ENCODE measurements around the gene SLC9A2.

SLC9A2 gene

DNA sequence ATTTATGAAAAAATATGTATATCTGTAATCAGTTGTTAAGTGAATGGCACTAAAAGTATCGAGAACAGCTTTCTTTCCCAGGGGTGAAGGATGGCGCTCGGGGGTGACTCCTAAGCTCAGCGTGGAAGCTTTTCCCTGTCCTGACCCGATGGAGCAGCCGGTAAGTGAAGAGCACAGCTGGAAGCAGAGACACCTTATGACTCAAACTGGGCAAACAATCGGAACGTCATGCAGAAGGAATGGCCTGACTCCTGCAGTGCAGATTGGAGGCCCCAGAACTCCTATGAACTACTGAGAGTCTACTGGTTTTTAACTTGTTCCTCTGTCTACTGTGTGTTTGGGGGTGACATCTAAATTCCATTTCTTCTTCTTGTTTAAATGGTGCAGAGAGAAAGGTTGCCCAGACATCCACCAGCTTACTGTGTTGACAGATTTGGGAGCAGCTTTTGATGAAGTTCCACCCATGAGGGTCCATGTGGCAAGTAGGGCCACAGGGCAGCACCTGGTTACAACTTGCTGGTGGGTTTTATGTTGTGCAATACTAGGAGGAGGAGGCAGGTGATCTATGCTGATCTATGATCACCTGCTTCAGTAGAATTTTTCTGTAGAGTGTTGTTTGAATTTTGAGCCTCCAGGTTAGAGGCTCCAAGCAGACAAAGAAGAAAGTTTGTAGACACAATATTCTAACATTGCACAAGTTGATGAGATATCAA lies 89.7 kb downstream of the SLC9A2 start:
- DNase-seq, result no peak
- in situ Hi-C loops (cut with MboI; ENCODE audit: low pct_unique_long_range_greater_than_20kb, low sequenced_read_pairs), result no loop called here

GRCh38 chr2:102717308-102718018 lies 98.1 kb downstream of the SLC9A2 start:
- no peak for DNase-seq
- in situ Hi-C loops (cut with MboI; ENCODE audit: low pct_unique_long_range_greater_than_20kb, low sequenced_read_pairs), result no loop called here

- no peak for DNase-seq
- in situ Hi-C loops (cut with MboI; ENCODE audit: low pct_unique_long_range_greater_than_20kb, low sequenced_read_pairs), result no loop called here
Measured at GRCh38 chr2:102718387-102719316, 99.3 kb downstream of the SLC9A2 start.

GRCh38 chr2:102724016-102724490 lies 104.7 kb downstream of the SLC9A2 start:
- DNase-seq, result no peak
- in situ Hi-C loops (cut with MboI; ENCODE audit: low pct_unique_long_range_greater_than_20kb, low sequenced_read_pairs), result no loop called here

DNA sequence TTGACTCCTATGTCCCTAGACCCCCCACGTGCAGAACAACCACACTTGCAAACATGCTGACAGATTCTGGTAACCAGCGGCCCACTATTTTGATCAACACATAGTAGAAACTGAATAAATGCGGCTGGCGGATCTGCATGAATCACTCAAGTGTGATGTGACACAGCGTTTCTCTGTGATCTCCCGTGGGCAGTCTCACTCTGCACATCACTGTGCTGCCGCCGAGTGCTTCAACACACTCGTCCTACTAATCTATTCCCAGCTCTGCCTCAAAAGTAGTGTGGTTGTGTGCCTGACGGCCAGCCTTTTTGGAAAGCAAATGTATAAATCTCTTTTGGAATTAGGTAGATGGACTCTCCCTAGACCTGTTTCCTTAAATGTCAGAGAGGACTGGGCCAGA lies 105.2 kb downstream of the SLC9A2 start:
- in situ Hi-C loops (cut with MboI; ENCODE audit: low pct_unique_long_range_greater_than_20kb, low sequenced_read_pairs), result no loop called here

GRCh38 chr2:102726128-102727087 lies 107.1 kb downstream of the SLC9A2 start:
- in situ Hi-C loops (cut with MboI; ENCODE audit: low pct_unique_long_range_greater_than_20kb, low sequenced_read_pairs), result no loop called here
- no peak for DNase-seq

More for the DNA sequence above, 105.2 kb downstream of the SLC9A2 start:
- DNase-seq, result no peak

- in situ Hi-C loops (cut with MboI; ENCODE audit: low pct_unique_long_range_greater_than_20kb, low sequenced_read_pairs), result no loop called here
- DNase-seq, result peak; percentile 14
Measured at GRCh38 chr2:102735416-102736109, 116.2 kb downstream of the SLC9A2 start.

- peak; percentile 50 for DNase-seq
Measured at GRCh38 chr2:102736110-102736409, 116.7 kb downstream of the SLC9A2 start.

DNA sequence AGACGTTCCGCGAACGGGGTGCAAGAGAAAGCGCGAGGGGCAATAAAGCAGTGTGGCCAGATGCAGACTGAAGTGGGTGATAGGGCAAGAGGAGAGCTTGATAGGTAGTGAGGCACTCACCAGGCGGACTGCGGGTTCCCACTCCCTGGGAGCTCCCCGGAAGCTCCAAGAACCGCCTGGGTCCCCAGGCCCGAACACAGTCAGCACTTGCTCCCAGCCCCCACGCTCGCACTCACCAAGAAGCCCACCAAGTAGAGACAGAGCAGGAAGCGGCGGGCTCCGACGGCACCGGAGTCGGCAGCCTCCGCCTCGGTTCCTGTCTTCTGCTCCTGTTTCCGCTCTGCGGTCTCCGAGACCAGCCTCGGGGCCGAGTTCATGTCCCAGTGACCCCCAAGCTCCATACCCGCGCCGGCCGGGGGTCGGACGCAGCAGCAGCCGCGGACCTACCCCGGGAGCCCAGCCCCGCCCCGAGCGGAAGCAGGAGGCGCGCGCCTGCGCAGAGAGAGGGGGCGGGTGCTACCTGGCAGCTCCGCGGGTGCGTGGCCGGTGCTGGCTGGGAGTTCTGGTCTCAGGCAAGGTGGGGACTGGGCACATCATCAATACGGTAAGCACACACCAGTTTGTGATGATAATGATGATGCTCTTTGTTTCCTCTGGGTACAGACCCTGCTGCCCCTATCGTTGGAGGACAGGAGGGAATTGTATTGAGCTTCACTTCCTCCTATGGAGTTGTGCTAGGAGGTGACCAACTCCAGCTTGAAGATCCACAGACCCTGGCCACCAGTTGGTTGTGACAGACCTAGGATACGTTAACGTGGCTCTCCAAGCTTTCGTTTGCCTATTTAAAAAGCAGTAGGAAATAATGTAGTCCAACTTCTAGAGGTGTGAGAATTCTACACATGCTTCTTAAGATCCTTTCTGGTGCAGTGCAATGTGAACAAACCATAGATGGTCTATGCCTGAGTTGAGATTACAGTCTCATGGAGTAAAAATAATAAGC lies 117.4 kb downstream of the SLC9A2 start:
- peak; percentile 85 for DNase-seq
- in situ Hi-C loops (cut with MboI; ENCODE audit: low pct_unique_long_range_greater_than_20kb, low sequenced_read_pairs), result no loop called here

More at GRCh38 chr2:102736110-102736409, 116.7 kb downstream of the SLC9A2 start:
- in situ Hi-C loops (cut with MboI; ENCODE audit: low pct_unique_long_range_greater_than_20kb, low sequenced_read_pairs), result no loop called here

GRCh38 chr2:102737431-102737830 lies 118.1 kb downstream of the SLC9A2 start:
- no peak for DNase-seq
- in situ Hi-C loops (cut with MboI; ENCODE audit: low pct_unique_long_range_greater_than_20kb, low sequenced_read_pairs), result no loop called here

- DNase-seq, result no peak
- in situ Hi-C loops (cut with MboI; ENCODE audit: low pct_unique_long_range_greater_than_20kb, low sequenced_read_pairs), result no loop called here
Measured at GRCh38 chr2:102743259-102743658, 123.9 kb downstream of the SLC9A2 start.

- in situ Hi-C loops (cut with MboI; ENCODE audit: low pct_unique_long_range_greater_than_20kb, low sequenced_read_pairs), result no loop called here
- DNase-seq, result no peak
Measured at GRCh38 chr2:102748107-102748506, 128.8 kb downstream of the SLC9A2 start.

DNA sequence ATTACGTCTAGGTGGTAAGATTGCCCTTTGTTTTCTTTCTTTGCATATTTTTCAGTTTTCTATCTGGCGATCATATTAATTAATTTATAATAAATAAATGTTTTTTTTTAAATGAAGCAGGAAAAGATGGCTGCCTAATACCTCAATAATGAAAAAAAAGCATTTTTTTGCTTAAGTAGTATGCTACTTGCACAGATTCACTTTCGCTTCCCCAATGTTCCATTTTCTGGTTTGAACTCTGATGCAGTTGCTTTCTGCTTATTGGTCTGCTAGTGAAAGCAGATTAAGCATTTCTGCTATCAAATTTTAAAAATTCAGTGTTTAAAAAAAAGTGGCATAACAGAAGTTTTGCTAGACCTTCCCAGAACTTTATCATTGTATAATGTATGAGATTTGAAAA lies 130.6 kb downstream of the SLC9A2 start:
- in situ Hi-C loops (cut with MboI; ENCODE audit: low pct_unique_long_range_greater_than_20kb, low sequenced_read_pairs), result no loop called here
- DNase-seq, result no peak

DNA sequence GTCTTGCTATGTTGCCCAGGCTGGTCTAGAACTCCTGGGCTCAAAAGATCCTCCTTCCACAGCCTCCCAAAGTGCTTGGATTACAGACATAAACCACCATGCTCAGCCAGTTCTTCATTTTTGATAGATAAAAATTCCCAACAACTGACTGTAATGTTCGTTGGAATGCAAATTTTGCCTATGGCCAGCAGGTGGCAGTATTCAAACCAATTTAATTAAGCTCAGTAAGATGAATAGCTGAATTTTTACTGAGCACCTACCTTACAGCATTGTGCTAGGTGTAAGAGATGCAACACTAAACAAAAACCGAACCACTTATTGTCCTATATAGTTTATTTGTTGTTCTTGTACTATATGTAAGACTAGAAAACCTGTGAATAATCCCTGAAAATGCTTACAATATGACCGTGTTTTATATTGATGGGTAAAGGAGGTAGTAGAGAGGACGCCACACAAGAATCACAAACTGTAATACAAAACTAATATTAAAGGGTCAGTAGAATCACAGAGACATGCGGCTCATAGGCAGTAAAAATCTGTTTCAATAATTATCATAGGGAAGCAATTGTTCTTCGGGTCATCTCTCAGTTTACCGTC lies 134.3 kb downstream of the SLC9A2 start:
- peak; percentile 78 for DNase-seq
- in situ Hi-C loops (cut with MboI; ENCODE audit: low pct_unique_long_range_greater_than_20kb, low sequenced_read_pairs), result no loop called here

DNA sequence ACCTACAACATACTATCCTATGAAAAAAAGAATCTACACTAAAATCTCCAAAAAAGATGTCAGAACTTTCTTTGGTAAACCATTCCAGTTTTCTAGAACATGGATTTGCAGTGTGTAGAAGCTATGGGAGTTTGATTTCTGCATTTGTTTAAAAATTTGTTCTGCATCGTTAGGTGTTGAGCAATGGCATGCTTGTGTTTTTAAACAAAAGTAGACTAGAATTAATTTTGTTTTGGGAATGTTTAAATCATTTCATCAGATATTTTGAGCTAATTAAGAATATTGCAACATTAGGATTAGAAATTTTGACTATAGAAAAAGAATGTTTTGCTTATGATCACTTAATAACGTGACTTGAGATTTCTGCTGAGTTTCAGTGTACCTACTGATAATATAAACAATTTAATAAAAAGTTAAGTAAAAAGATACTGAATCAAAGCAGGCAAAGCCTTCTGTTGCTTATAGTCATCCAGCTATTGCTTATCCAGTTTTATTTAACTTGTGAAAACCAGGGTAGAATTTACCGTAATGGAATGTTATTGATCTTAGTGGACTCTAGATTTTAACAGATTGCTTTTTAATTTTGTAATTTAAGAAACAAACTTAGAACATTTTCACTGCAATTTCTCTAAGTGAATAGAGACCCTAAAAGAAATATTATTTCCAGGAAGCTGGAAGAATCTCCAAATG lies 135.2 kb downstream of the SLC9A2 start:
- in situ Hi-C loops (cut with MboI; ENCODE audit: low pct_unique_long_range_greater_than_20kb, low sequenced_read_pairs), result no loop called here

DNA sequence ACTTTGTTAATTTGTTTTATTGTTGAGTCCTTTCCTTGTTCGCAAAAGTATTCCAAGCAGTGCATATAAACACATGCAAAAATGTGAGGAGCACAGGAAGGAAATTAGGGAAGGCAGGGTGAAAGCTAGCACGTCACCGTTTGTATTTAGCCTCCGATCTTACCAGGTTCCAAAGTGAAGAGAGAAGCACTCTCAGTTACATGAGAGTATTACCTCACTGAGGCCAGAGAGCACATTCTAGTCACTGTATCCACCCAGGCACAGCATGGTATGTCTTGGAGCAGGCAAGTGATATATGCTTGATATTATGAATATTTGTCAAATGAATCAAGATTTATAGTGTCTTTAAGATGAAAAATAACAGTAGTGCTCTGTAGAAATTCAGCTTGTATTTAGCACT lies 135.9 kb downstream of the SLC9A2 start:
- in situ Hi-C loops (cut with MboI; ENCODE audit: low pct_unique_long_range_greater_than_20kb, low sequenced_read_pairs), result no loop called here
- no peak for DNase-seq

More for the DNA sequence above, 135.2 kb downstream of the SLC9A2 start:
- no peak for DNase-seq

All from KBM-7 (cell line).